IPS-NIHi11 (cell line): ENCODE results near the gene SSH3.
A peak's percentile ranks its signal among the peaks of the same experiment; 100 is the strongest.

Source experiments
- DNase-seq: peaks from one replicate; pipeline ENCODE4 v3.0.0; 2012; ENCODE audit warnings: mixed read lengths, low spot score

Gene SSH3

GRCh38 chr11:67280341-67280787, 23.0 kb upstream of the SSH3 start:
- DNase-seq: no peak

DNA sequence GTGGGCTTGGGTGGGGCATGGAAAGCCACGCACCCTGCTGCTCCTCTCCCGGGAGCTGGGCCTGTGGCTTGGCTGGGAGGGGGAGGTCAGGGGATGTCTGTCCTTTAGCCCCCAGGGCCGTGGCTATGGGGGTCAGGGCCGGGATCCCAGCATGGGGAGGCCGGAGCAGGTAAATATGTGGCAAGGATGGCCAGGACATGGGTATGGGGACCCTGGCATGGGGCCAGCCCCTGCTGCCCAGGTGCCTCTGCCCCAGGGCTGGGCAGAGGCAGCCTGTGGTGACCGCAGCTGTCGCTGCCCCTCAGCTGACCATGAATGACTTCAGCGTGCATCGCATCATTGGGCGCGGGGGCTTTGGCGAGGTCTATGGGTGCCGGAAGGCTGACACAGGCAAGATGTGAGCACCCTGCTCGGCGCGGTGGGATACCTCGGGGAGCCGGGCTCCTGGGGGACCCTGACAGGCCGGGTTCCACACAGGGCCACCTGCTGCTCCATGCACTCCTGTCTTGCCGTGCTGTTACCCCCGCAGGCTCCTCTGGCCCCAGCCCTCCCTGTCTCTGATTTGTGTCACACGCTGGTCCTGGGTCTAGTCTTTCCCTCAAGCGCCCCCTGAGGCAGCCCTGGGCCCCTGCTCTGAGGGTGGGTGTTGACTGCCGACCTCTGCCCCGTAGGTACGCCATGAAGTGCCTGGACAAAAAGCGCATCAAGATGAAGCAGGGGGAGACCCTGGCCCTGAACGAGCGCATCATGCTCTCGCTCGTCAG, 22.4 kb upstream of the SSH3 start:
- DNase-seq: no peak

DNA sequence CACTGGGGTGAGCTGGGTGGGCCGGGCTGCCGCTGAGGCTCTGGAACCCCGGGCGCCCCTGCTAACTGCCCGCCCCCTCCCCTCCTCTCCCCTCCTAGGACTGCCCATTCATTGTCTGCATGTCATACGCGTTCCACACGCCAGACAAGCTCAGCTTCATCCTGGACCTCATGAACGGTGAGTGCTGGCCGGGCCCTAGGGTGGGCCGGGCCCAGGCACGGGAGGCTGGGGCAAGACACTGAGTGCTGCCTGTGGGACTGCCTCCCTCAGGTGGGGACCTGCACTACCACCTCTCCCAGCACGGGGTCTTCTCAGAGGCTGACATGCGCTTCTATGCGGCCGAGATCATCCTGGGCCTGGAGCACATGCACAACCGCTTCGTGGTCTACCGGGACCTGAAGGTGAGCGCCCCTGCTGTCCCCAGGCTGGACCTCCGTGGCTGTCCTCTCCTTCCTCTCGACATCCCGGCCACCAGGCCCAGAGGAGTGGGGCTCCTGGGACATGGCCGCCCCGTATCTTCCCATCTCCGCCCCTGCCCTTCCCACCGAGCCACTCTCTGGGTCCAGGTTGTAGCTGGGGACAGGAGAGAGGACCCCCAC, 21.7 kb upstream of the SSH3 start:
- DNase-seq: no peak

GRCh38 chr11:67282155-67282875, 21.0 kb upstream of the SSH3 start:
- DNase-seq: no peak

DNA sequence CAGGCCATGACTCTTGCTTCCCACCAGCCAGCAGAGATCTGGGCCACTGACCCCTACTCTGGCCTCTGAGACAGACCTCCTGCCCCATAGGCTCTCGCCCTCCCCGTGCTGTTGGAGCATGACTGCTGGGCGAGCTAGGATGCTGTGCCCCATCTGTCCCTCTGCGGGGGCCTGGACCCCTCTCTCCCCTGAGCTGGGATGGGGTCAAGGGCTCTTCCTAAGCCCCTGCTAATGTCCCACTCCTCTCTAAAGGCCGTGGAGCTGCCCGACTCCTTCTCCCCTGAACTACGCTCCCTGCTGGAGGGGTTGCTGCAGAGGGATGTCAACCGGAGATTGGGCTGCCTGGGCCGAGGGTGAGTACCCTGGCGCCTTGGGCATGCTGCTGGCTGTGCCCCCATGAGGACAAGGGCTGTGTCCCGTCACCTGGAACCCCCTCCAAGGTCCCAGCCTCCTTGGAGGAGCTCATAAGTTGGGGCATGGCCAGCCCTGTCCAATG, 20.4 kb upstream of the SSH3 start:
- DNase-seq: no peak

- DNase-seq: no peak
Observed at GRCh38 chr11:67283481-67283963, 19.8 kb upstream of the SSH3 start.

DNA sequence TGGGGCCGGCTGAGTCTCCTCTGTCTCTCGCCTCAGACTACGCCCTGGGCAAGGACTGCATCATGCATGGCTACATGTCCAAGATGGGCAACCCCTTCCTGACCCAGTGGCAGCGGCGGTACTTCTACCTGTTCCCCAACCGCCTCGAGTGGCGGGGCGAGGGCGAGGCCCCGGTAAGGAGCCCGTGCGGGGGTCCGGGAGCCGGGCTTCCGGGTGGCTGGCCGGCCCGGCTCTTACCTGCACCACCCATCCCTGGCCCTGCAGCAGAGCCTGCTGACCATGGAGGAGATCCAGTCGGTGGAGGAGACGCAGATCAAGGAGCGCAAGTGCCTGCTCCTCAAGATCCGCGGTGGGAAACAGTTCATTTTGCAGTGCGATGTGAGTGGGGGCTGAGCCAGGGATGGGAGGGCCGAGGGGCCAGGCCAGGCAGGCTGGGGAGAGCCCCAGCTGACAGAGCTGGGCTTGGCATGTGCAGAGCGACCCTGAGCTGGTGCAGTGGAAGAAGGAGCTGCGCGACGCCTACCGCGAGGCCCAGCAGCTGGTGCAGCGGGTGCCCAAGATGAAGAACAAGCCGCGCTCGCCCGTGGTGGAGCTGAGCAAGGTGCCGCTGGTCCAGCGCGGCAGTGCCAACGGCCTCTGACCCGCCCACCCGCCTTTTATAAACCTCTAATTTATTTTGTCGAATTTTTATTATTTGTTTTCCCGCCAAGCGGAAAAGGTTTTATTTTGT, 18.4 kb upstream of the SSH3 start:
- DNase-seq: no peak

DNA sequence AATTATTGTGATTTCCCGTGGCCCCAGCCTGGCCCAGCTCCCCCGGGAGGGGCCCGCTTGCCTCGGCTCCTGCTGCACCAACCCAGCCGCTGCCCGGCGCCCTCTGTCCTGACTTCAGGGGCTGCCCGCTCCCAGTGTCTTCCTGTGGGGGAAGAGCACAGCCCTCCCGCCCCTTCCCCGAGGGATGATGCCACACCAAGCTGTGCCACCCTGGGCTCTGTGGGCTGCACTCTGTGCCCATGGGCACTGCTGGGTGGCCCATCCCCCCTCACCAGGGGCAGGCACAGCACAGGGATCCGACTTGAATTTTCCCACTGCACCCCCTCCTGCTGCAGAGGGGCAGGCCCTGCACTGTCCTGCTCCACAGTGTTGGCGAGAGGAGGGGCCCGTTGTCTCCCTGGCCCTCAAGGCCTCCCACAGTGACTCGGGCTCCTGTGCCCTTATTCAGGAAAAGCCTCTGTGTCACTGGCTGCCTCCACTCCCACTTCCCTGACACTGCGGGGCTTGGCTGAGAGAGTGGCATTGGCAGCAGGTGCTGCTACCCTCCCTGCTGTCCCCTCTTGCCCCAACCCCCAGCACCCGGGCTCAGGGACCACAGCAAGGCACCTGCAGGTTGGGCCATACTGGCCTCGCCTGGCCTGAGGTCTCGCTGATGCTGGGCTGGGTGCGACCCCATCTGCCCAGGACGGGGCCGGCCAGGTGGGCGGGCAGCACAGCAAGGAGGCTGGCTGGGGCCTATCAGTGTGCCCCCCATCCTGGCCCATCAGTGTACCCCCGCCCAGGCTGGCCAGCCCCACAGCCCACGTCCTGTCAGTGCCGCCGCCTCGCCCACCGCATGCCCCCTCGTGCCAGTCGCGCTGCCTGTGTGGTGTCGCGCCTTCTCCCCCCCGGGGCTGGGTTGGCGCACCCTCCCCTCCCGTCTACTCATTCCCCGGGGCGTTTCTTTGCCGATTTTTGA, 17.5 kb upstream of the SSH3 start:
- no peak for DNase-seq

DNA sequence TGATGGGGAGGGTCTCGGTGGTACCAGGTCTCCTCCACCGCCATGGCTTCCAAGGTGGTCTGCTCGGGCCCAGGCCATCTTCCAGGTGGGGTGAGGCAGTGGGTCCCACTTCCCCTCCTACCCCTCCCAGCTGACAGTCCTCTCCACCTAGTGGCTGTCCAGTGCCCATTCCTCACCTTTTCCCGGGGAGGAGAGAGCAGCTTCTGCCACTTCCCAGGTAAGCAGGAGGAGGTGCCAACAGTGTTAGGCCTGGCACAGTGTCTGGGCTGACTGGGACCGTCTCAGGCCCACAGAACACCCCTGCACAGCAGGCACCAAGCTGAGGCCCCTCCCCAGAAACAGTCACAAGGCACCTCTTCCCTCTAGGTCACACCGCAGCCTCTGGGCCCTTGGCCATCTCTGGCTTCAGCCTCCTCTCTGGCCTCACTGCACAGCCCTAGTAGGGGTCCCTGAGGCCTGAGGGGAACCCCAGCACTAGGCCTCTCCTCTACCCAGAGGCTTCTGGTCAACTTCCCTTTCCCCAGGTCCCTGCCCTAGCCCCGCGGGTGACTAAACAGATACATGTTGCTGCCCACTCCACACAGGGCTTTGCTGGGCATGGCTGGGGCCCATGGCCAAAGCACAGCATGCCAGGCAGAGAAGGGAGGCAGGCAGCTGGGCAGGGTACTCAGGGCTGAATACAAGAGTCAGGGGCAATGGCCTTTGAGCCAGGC, 16.6 kb upstream of the SSH3 start:
- DNase-seq: no peak

DNA sequence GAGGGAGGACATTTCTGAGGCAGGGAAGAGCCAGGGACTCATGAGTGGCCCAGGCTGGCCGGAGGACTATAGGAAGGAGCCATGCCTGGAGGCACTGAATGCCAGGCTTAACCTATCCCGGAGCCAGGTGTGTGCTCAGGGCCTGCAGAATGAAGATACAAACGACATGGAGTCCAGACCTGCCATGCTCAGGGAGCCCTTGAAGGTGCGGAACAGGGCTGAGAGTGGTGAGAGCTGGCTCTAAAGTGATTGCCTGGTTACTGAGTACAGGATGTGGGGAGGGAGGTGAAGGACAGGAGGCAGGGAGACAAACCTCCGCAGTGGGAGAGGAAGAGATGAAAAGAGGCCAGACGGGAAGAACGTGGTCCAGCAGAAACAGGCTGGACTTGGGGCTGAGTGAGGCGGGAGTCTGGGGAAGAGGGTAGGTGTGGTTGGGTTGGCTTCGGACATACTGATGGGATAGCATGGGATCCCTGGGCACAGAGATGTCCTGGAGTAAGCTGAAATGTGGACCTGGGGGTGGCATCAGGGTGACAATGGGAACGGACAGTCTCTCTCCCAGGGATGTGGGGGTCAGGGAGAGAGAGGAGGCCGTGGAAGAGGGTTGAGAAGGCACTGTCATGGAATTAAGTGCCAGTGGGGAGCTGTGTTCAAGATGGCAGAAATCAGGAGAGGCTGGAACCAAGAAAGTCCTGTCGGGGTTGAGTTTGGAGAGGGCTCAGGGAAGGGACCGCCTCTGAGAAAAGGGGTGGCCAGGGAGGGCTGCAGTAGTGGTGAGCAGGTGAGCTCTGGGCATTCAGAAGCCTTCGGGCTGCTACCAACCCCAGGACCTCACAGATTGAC, 15.8 kb upstream of the SSH3 start:
- no peak for DNase-seq

DNA sequence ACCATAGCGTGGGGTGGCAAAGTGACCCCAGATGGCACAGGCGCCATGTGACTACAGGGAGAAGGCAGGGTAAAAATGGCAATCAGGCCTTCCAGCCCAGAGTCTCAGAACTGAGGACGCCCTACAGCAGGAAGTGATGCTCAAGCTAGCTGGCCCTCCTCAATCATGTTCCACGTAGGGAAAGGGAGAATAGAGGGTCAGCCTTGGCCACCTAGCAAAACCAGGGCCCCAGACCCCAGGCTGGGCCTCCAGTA, 15.2 kb upstream of the SSH3 start:
- DNase-seq: no peak

DNA sequence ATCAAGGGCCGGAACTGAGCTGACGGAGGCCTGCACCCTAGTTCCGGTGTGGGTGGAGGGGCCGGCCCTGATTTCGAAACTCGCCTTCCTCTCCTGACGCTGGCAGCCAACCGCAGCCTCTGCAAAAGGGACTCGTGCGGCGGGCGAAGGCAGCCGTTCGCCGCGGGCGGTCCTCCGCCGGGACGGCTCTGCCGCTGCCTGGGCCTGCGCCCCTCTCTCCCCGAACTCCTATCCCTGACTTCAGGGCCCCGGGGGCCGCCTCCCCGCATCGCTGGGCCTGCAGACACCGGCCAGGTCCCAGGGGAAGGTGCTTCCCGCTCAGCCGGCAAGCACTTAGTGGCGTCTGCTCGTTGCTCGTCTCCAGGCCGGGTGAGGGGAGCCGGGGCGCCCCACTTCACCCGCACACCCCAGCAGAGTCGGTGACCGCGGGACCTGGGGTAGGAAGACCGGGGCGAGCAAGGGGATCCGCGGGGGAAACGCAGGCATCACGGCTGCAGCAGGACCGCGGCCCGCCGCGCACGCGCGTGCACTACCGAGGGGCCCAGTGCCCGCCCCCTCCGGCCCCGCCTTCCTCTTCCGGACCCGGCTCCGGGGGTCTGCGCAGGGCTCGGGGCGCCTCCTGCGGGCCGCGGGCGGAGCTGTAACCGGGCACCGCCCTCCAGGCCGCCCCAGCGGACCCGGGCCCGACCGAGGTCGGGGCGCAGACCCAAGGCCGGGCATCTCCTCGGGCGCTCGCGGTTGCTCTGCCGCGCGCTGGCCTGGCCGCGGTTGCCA, 14.7 kb upstream of the SSH3 start:
- DNase-seq: peak; percentile 94

DNA sequence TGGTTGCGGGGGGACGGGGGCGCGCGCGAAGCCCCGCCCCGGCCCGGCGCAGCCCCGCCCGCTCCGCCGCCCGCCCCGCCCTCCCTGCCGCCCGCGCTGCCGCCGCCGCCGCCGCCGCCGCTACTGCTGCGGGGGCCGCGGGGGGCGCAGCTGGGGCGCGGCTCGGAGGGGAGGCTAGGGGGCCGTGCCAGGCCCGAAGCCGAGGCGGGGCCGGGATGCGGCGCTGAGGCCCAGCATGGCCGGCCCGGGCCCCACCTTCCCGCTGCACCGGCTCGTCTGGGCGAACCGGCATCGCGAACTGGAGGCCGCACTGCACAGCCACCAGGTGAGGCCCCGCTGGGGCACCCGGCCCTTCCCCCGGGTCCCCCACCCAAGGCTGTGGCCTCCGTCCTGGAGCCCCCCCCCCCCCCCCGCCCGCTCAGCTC, 14.1 kb upstream of the SSH3 start, which contains the start of gene ANKRD13D:
Gene ANKRD13D, plus strand, starts transcription at position 78 of the 425 bp plus-strand sequence. Its CDS starts 158 bp downstream, at position 236.
- DNase-seq: no peak

- DNase-seq: peak; percentile 61
Observed at GRCh38 chr11:67289651-67290479, 13.5 kb upstream of the SSH3 start.

DNA sequence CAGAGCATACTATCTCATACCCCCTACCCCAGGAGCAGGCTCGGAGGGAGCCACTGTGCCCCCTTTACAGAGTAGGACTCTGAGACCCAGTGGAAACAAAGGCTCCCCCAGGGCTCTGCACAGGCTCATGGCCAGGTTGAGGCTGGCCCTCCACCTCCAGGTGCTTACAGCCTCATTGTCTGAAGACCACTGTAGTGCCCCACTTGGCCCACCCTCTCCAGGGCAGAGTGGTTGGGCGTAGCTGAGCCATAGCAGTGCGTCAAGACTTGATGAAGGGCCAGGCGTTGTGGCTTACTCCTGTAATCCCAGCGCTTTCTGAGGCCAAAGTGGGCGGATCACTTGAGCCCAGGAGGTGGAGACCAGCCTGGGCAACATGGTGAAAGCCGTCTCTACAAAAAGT, 12.5 kb upstream of the SSH3 start:
- no peak for DNase-seq

- DNase-seq: no peak
Observed at GRCh38 chr11:67291481-67292381, 11.6 kb upstream of the SSH3 start.

GRCh38 chr11:67292671-67293070, 10.7 kb upstream of the SSH3 start:
- DNase-seq: no peak
